CD4-positive, alpha-beta T cell treated with Interleukin-4 for 1 hour (primary cell): ENCODE measurements around the gene FRMD5.
"Not testable (repeated sequence)": the region's sequence is repeated elsewhere in the genome, so short reads cannot be mapped to it uniquely, and the experiment has no call there.

Experiments
- DNase-seq, 2 donors: peaks; one replicate each; pipeline ENCODE4 v3.0.0-alpha.2; 2020 to 2022

The FRMD5 gene

DNA sequence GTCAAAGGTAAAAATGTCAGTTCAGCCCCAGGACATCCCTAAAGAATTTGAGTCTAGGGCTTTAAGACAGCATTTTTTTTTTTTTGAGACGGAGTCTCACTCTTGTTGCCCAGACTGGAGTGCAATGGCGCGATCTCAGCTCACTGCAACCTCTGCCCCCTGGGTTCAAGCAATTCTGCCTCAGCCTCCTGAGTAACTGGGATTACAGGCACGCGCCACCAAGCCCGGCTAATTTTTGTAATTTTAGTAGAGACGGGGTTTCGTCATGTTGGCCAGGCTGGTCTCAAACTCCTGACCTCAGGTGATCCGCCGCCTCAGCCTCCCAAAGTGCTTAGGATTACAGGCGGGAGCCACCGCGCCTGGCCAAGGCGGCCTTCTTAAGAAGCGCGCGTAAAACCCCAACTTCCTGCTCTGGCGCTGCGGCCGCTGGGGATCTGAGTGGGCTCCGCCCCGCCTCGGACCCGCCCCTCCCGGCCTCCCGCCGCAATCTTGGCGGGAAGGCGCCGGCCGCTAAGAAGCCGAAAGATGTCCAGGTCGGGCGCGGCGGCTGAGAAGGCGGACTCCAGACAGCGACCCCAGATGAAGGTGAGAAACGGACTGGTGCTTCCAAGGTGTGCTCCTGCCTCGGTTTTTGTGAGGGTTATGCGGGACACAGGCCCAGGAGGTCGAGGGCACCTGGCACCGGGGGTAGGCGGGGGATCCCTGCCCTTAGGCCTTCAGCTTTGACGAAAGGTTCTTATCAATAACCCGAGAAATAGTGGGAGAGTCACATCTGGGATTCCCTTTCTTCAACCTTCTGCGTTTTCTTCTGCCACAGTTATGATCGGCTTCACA is 368.3 kb downstream of the FRMD5 start, which contains the start of gene WDR76:
WDR76 (plus strand) TSS at position 495 of the 834 bp plus-strand sequence; CDS start at position 526, 31 bp downstream.
- DNase-seq = peak; percentile 82 to 84

GRCh38 chr15:43826029-43826507 is 369.0 kb downstream of the FRMD5 start:
- DNase-seq = no peak

DNA sequence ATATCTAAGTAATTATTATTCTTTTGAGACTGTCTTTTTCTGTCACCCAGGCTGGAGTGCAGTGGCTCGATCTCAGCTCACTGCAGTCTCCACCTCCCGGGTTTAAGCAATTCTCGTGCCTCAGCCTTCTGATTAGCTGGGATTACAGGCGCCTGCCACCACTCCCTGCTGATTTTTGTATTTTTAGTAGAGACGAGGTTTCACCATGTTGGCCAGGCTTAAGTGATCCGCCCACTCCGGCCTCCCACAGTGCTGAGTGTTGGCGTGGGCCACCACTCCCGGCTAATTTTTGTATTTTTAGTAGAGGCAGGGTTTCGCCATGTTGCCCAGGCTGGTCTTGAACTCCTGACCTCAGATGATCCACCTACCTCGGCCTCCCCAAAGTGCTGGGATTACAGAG is 369.8 kb downstream of the FRMD5 start:
- not testable (repeated sequence) for DNase-seq

DNA sequence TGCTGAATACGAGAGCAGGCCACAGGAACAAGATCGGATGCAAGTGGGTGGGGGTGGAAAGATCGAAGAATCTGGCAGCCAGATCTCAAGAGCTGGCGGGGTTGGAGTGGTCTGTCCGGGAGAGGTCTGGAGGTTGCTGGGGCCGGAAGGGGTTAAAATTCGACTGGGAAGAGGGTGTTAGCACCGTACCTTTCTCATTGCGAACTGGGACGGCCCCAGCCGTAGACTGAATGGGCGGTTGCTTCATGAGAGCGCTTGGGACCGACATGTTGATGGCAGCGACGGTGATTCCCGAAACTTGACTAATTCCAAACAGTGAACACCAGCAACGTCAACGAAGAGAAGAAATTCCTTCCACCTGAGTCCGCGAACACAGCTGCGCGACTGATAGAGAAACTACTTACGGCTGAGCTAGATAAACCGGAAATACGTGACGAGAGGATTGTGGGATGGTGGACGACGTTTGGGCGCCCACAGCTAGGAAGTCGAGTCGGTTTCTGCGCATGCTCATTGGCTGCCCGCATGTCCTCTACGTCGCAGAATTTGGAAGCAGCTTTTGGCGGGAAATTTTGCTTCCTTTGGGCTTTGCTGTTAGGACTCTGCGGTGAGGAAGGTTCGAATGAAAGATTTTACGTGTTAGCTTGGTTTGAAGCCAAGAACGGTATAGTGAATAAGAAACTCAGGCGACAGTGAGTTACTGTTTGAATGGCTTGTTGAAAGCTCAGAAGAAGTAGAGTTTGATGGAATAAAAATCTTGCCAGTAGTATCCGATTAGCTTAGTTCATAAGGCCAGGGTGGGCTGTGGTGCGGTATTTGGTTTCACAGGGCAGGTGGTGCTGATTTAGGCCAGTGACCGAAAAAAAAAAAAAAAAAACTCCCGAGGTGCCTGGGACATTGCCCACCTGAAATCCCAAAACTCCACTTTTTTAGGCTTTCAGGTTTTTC is 370.5 kb downstream of the FRMD5 start, which contains the start of gene MFAP1:
MFAP1 (minus strand) TSS at position 389 of the 945 bp plus-strand sequence; CDS start at position 268, 121 bp downstream.
- DNase-seq = peak; percentile 96

- DNase-seq = no peak
These were observed 373.6 kb downstream of the FRMD5 start for GRCh38 chr15:43821505-43821904.
